NCI-H2029 treated with DMSO at 0.1 percent for 48 hours (cell line): Measurements from ENCODE around the gene PARP15.
A peak's percentile ranks its signal among the peaks of the same experiment; 100 is the strongest.

Source experiments
- DNase-seq: peaks from one replicate; lab custom pipeline; 2025; lab: John Stamatoyannopoulos, UW

The PARP15 gene

GRCh38 chr3:122572940-122573412 is 4.5 kb upstream of the PARP15 start:
- DNase-seq: peak; percentile 10

GRCh38 chr3:122576174-122576940 is 1.1 kb upstream of the PARP15 start:
- DNase-seq: no peak

GRCh38 chr3:122578069-122578740 is 755 bp downstream of the PARP15 start:
- DNase-seq: no peak

- DNase-seq: no peak
Measured at GRCh38 chr3:122580470-122580869, 3.0 kb downstream of the PARP15 start.

- DNase-seq: no peak
Measured at GRCh38 chr3:122581622-122582021, 4.2 kb downstream of the PARP15 start.

- no peak for DNase-seq
Measured at GRCh38 chr3:122582390-122582789, 4.9 kb downstream of the PARP15 start.

GRCh38 chr3:122586098-122586497 is 8.6 kb downstream of the PARP15 start:
- DNase-seq: no peak

- DNase-seq: no peak
Measured at GRCh38 chr3:122586773-122587485, 9.5 kb downstream of the PARP15 start.

GRCh38 chr3:122587572-122587971 is 10.1 kb downstream of the PARP15 start:
- DNase-seq: no peak

- no peak for DNase-seq
Measured at GRCh38 chr3:122589297-122589696, 11.8 kb downstream of the PARP15 start.

- no peak for DNase-seq
Measured at GRCh38 chr3:122590610-122591009, 13.2 kb downstream of the PARP15 start.

GRCh38 chr3:122594025-122594424 is 16.6 kb downstream of the PARP15 start:
- DNase-seq: no peak

- no peak for DNase-seq
Measured at GRCh38 chr3:122598151-122598550, 20.7 kb downstream of the PARP15 start.

- DNase-seq: no peak
Measured at GRCh38 chr3:122598556-122598955, 21.1 kb downstream of the PARP15 start.

GRCh38 chr3:122602011-122602710 is 24.7 kb downstream of the PARP15 start:
- DNase-seq: no peak

- DNase-seq: no peak
Measured at GRCh38 chr3:122603056-122603455, 25.6 kb downstream of the PARP15 start.

GRCh38 chr3:122606330-122606729 is 28.9 kb downstream of the PARP15 start:
- no peak for DNase-seq

- no peak for DNase-seq
Measured at GRCh38 chr3:122608916-122609315, 31.5 kb downstream of the PARP15 start.

- DNase-seq: no peak
Measured at GRCh38 chr3:122609798-122610559, 32.5 kb downstream of the PARP15 start.

GRCh38 chr3:122612696-122613095 is 35.2 kb downstream of the PARP15 start:
- no peak for DNase-seq

GRCh38 chr3:122615303-122615702 is 37.9 kb downstream of the PARP15 start:
- DNase-seq: no peak
